ENCODE results near the gene KCTD21. TPM values are rescaled to one million over a fixed set of nuclear protein-coding genes. Genes with fewer than 3 reads are reported as not detected.

Gene KCTD21
- total and polyA plus RNA-seq, 2 of the 4 experiments (the other 2 are of a cell fraction): 12.2 to 12.5 TPM

GRCh38 chr11:78207532-78208256 is 19.3 kb upstream of the KCTD21 start:
- no peak overlapping the region; the same call in 1 of the 2 replicates for H2AK5ac ChIP-seq (ENCODE audit: low read depth, low read length)
- 0 out of 2 replicates have a peak overlapping the region, but pooled peaks have one; percentile 77 for H3K23ac ChIP-seq (ENCODE audit: low read depth, low read length)
- no TSS peak for BruUV-seq (replicated peaks)
- no peak overlapping the region for H3K9ac ChIP-seq (ENCODE audit: low read depth, low read length)
- no peak overlapping the region for H3K18ac ChIP-seq (ENCODE audit: low read depth, low read length)
- no peak for TF ChIP-seq RFX5 (IDR thresholded peaks at IDR 0.05; ENCODE audit: low read depth, low read length)
- TF ChIP-seq MXI1 (IDR thresholded peaks at IDR 0.05; ENCODE audit: borderline replicate concordance, low read depth, low read length): no peak
- no peak for TF ChIP-seq MAFK (IDR thresholded peaks at IDR 0.05; ENCODE audit: low read depth, low read length)
- TF ChIP-seq ELK1 (IDR thresholded peaks at IDR 0.05; ENCODE audit: borderline replicate concordance, low read depth, low read length): no peak
- TF ChIP-seq FOS (IDR thresholded peaks at IDR 0.05; ENCODE audit: low read depth, low read length): no peak
- TF ChIP-seq RAD21 (IDR thresholded peaks at IDR 0.05; ENCODE audit: low read length): no peak
- no peak for TF ChIP-seq BHLHE40 (IDR thresholded peaks at IDR 0.05; ENCODE audit: low read depth, low read length)
- TF ChIP-seq, protein P1, sequence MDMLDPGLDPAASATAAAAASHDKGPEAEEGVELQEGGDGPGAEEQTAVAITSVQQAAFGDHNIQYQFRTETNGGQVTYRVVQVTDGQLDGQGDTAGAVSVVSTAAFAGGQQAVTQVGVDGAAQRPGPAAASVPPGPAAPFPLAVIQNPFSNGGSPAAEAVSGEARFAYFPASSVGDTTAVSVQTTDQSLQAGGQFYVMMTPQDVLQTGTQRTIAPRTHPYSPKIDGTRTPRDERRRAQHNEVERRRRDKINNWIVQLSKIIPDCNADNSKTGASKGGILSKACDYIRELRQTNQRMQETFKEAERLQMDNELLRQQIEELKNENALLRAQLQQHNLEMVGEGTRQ (IDR thresholded peaks at IDR 0.05; ENCODE audit: low read depth, low read length): no peak
- TF ChIP-seq POLR2A (IDR thresholded peaks at IDR 0.05; ENCODE audit: low read depth, low read length): no peak
- no peak for TF ChIP-seq CTCF (conservative IDR thresholded peaks at IDR 0.05; ENCODE audit: low read depth, low read length)
- no peak for TF ChIP-seq CEBPB (IDR thresholded peaks at IDR 0.05; ENCODE audit: low read depth, low read length)
- TF ChIP-seq MAZ (IDR thresholded peaks at IDR 0.05; ENCODE audit: borderline replicate concordance, low read depth, low read length): no peak
- H3K36me3 ChIP-seq (ENCODE audit: control insufficient read depth, insufficient read depth, low read length): peaks cover 45% of the 10 kb centered on the region
- peak overlapping the region; percentile 56 for H2AK9ac ChIP-seq (replicated peaks; ENCODE audit: low read depth, low read length, poor library complexity)
- no peak overlapping the region for H3K4me3 ChIP-seq (ENCODE audit: insufficient read depth, low read depth, low read length)
- H4K5ac ChIP-seq (ENCODE audit: low read depth, low read length): no peak overlapping the region
- peaks cover 11% of the 10 kb centered on the region for H3K4me1 ChIP-seq (ENCODE audit: control insufficient read depth, insufficient read depth, low read length)
- H3K27me3 ChIP-seq (ENCODE audit: control insufficient read depth, insufficient read depth, low read length): no peaks in the 10 kb centered on the region
- no peak overlapping the region for H3K4ac ChIP-seq (ENCODE audit: low read depth, low read length)
- H2BK5ac ChIP-seq (ENCODE audit: low read depth, low read length, poor library complexity, severe bottlenecking): no peak overlapping the region
- dilution Hi-C loops (cut with HindIII; ENCODE audit: low sequenced_read_pairs, unreplicated experiment) (no loop called here), in situ Hi-C loops (cut with MboI; ENCODE audit: low sequenced_read_pairs) (no loop called here), intact Hi-C loops (cut with micrococcal nuclease) (no loop called here)
- H2BK120ac ChIP-seq (ENCODE audit: low read depth, low read length): no peak overlapping the region
- no peak overlapping the region for H3K27ac ChIP-seq (ENCODE audit: insufficient read depth, low read length)
- H2BK20ac ChIP-seq (ENCODE audit: low read depth, low read length): no peak overlapping the region
- ChIA-PET CTCF (no interaction called here), POLR2A (ENCODE audit: unreplicated experiment) (no interaction called here)
- H2AFZ ChIP-seq (replicated peaks; ENCODE audit: low read length, poor library complexity): no peak overlapping the region
- WGBS, 2 experiments (ENCODE audit: extremely low coverage in 2 of 2, insufficient read length in 1 of 2): 79% methylated on average over 6 of the region's 11 CpGs; no CpG with 5 or more reads in 1 of the 2 experiments
- no peak overlapping the region for H4K8ac ChIP-seq (ENCODE audit: low read depth in 2 of 2, low read length in 2 of 2)
- peak; percentile 21 for DNase-seq
- H2BK15ac ChIP-seq (ENCODE audit: low read depth, low read length): no peak overlapping the region
- H3K9me3 ChIP-seq (ENCODE audit: control insufficient read depth, insufficient read depth, low read length): no peaks in the 10 kb centered on the region
- no peak overlapping the region for H4K91ac ChIP-seq (ENCODE audit: insufficient read depth, low read depth, low read length)
- no peak overlapping the region for H3K14ac ChIP-seq (replicated peaks; ENCODE audit: low read depth, low read length)
- no peak overlapping the region for H3K56ac ChIP-seq (ENCODE audit: extremely low read depth, insufficient read depth, low read length)
- peak; percentile 36 for ATAC-seq (ENCODE audit: low read depth)
- peaks cover 5 to 39% of the 10 kb centered on the region in 2 experiments; a peak in 3 of 4 replicates for H3K79me1 ChIP-seq (ENCODE audit: low read depth in 1 of 2, low read length in 2 of 2)
- peaks cover 6% of the 10 kb centered on the region for H4K20me1 ChIP-seq (ENCODE audit: insufficient read depth, low read length)
- H3K9me1 ChIP-seq (ENCODE audit: insufficient read depth, low read length): peaks cover 13% of the 10 kb centered on the region
- no peak overlapping the region for H3K4me2 ChIP-seq (ENCODE audit: low read depth, low read length)
